A549 treated with ZK216348 at 1 μM for 4 hours (cell line): ENCODE measurements around the gene ENHO. TPM values are rescaled to one million over a fixed set of nuclear protein-coding genes. Genes with fewer than 3 reads are reported as not detected.

ENCODE experiments used
- total RNA-seq: library from RNA; stranded (reverse); fragments of 200-300 nt; extraction: Qiagen RNA extraction; gene quantifications from 5 replicates; pipeline ENCODE4 v1.2.3, GENCODE V29; 2022; ENCODE audit warnings: low read depth

Gene ENHO
- total RNA-seq, result 0.87 to 2.9 TPM (median 2.3 TPM) in 5 replicates

GRCh38 chr9:34522971-34523797, at the start of gene ENHO:
Gene ENHO, minus strand, starts transcription at chr9:34522990. Its CDS starts 1,295 bp downstream, at chr9:34521695.

Other genes with a start within 250 kb of the ENHO start
- gene KIF24, start 193.7 kb downstream of the ENHO start, total RNA-seq, result 2.9 to 4.5 TPM (median 3.6 TPM) in 5 replicates
- gene NUDT2, start 193.4 kb downstream of the ENHO start, total RNA-seq, result 22.7 to 25.0 TPM (median 23.9 TPM) in 5 replicates
- 3.5 to 6.2 TPM (median 5.2 TPM) in 5 replicates for gene MYORG, start 146.1 kb downstream of the ENHO start, total RNA-seq
- 13.0 to 18.8 TPM (median 18.4 TPM) in 5 replicates for gene FAM219A, start 64.4 kb downstream of the ENHO start, total RNA-seq
- 0.29 TPM in 1 of 5 replicates, not detected in the others for gene DNAI1, start 64.2 kb downstream of the ENHO start, total RNA-seq
- gene CNTFR, start 66.7 kb upstream of the ENHO start, total RNA-seq, result 0.08 to 0.20 TPM (median 0.09 TPM) in 3 of 5 replicates, not detected in the others
- 28.5 to 47.8 TPM (median 42.7 TPM) in 5 replicates for gene RPP25L, start 89.1 kb upstream of the ENHO start, total RNA-seq
- gene DCTN3, start 97.5 kb upstream of the ENHO start, total RNA-seq, result 80.3 to 123 TPM (median 106 TPM) in 5 replicates
- 0.13 to 0.23 TPM (median 0.19 TPM) in 3 of 5 replicates, not detected in the others for gene ARID3C, start 106.1 kb upstream of the ENHO start, total RNA-seq
- 151 to 215 TPM (median 198 TPM) in 5 replicates for gene SIGMAR1, start 114.8 kb upstream of the ENHO start, total RNA-seq
- gene GALT, start 123.7 kb upstream of the ENHO start, total RNA-seq, result 15.3 to 24.9 TPM (median 17.3 TPM) in 5 replicates
- gene IL11RA, start 129.2 kb upstream of the ENHO start, total RNA-seq, result 5.1 to 8.3 TPM (median 7.1 TPM) in 5 replicates
- 0.25 to 0.94 TPM (median 0.34 TPM) in 3 of 5 replicates, not detected in the others for gene CCL27, start 139.7 kb upstream of the ENHO start, total RNA-seq
- gene CCL19, start 168.3 kb upstream of the ENHO start, total RNA-seq, result not detected in 5 replicates
- not detected in 5 replicates for gene CCL21, start 187.1 kb upstream of the ENHO start, total RNA-seq